B cell (primary cell): ENCODE measurements around the gene DNAAF5. TPM values are rescaled to one million over a fixed set of nuclear protein-coding genes. Genes with fewer than 3 reads are reported as not detected.
"Not testable (repeated sequence)": the region's sequence is repeated elsewhere in the genome, so short reads cannot be mapped to it uniquely, and the experiment has no call there.

Experiments used
- ATAC-seq: fragments of 200-7000 bp; cut with Tn5 transposase; one replicate; pipeline ENCODE4 v1.10.0; 2021; ENCODE audit warnings: low read depth, mild to moderate bottlenecking, moderate number of reproducible peaks, moderate library complexity
- CTCF ChIA-PET: fragments of 350-600 bp; sonication (Branson Sonifier 250); formaldehyde crosslinking; loops from one replicate; lab custom pipeline; 2021; ENCODE audit warnings: antibody characterized with exemption, inconsistent platforms; lab: Charles Lee
- POLR2A ChIA-PET: fragments of 350-600 bp; sonication (Branson Sonifier 250); formaldehyde crosslinking; loops from one replicate; lab custom pipeline; 2021; ENCODE audit warnings: antibody characterized with exemption; lab: Charles Lee
- DNase-seq: peaks from one replicate; pipeline ENCODE4 v3.0.0; 2013
- H2AFZ ChIP-seq: 2 replicates; pipeline ENCODE4 v1.6.1; 2012; ENCODE audit warnings: mild to moderate bottlenecking, low read depth, low read length; ENCODE audit not compliant: insufficient read depth, poor library complexity, severe bottlenecking
- H3K27ac ChIP-seq, 2 donors: 1 replicate in 1 of 2; 2 replicates in 1 of 2; pipeline ENCODE4 v1.5.1; 2012 to 2013; ENCODE audit warnings: low read length in 2 of 2, mild to moderate bottlenecking in 2 of 2, moderate library complexity in 1 of 2
- H3K27me3 ChIP-seq, 4 experiments: fragments of 200-600 bp in 1 of 4; sonication (generic) in 1 of 4; replicated peaks in 1 of 4; 1 replicate in 2 of 4; 2 replicates in 2 of 4; pipeline versions ENCODE4 v1.6.1 to v1.7.0; 2013 to 2016; ENCODE audit warnings: low read length in 3 of 4, mild to moderate bottlenecking in 2 of 4, mixed read lengths in 1 of 4, moderate library complexity in 1 of 4; ENCODE audit not compliant: insufficient read depth in 4 of 4, control insufficient read depth in 3 of 4; ENCODE audit errors: control extremely low read depth in 1 of 4
- H3K36me3 ChIP-seq, 2 experiments: replicated peaks in 1 of 2; 1 replicate in 1 of 2; 2 replicates in 1 of 2; pipeline versions ENCODE4 v1.6.1 to v1.7.1; 2013; ENCODE audit warnings: low read length in 1 of 2; ENCODE audit not compliant: insufficient read depth in 2 of 2, control insufficient read depth in 1 of 2; ENCODE audit errors: control extremely low read depth in 1 of 2, extremely low read depth in 1 of 2
- H3K4me1 ChIP-seq, 2 donors: fragments of 200-600 bp in 1 of 2; sonication (generic) in 1 of 2; 1 replicate in 1 of 2; 2 replicates in 1 of 2; pipeline versions ENCODE4 v1.5.1 to v1.6.1; 2013 to 2017; ENCODE audit warnings: low read length in 2 of 2; ENCODE audit not compliant: control insufficient read depth in 2 of 2, insufficient read depth in 2 of 2
- H3K4me2 ChIP-seq: replicated peaks from 2 replicates; pipeline ENCODE3; 2012; ENCODE audit warnings: mild to moderate bottlenecking, low read depth, low read length; ENCODE audit not compliant: poor library complexity, severe bottlenecking
- H3K4me3 ChIP-seq, 5 experiments: fragments of 200-600 bp in 1 of 5; sonication (generic) in 1 of 5; 1 replicate in 3 of 5; 2 replicates in 2 of 5; pipeline versions ENCODE4 v1.5.1 to v1.7.0; 2011 to 2016; ENCODE audit warnings: low read length in 4 of 5, mild to moderate bottlenecking in 4 of 5, low read depth in 2 of 5, control low read depth in 1 of 5, moderate library complexity in 1 of 5; ENCODE audit not compliant: insufficient read depth in 1 of 5; ENCODE audit errors: control extremely low read depth in 1 of 5, extremely low read depth in 1 of 5
- H3K79me2 ChIP-seq: fragments of 200-600 bp; sonication (generic); one replicate; pipeline ENCODE4 v1.6.0; 2016; ENCODE audit warnings: low read length; ENCODE audit not compliant: control insufficient read depth, insufficient read depth
- H3K9ac ChIP-seq: fragments of 200-600 bp; sonication (generic); 2 replicates; pipeline ENCODE4 v1.6.1; 2017; ENCODE audit warnings: mild to moderate bottlenecking, low read length, moderate library complexity
- H3K9me3 ChIP-seq, 3 donors: one replicate each; pipeline versions ENCODE4 v1.6.1 to v1.7.1; 2013; ENCODE audit warnings: low read length in 2 of 3; ENCODE audit not compliant: control insufficient read depth in 2 of 3, insufficient read depth in 1 of 3; ENCODE audit errors: control extremely low read depth in 1 of 3
- H4K20me1 ChIP-seq: 2 replicates; pipeline ENCODE4 v1.6.0; 2012; ENCODE audit warnings: mild to moderate bottlenecking, low read length; ENCODE audit not compliant: insufficient read depth, control insufficient read depth, poor library complexity, severe bottlenecking
- H3K27ac Mint-ChIP-seq: one replicate; pipeline ENCODE4 v1.8.0; 2021; ENCODE audit warnings: mixed read lengths
- H3K27me3 Mint-ChIP-seq: one replicate; pipeline ENCODE4 v1.8.0; 2021; ENCODE audit warnings: mixed read lengths
- H3K4me1 Mint-ChIP-seq: one replicate; pipeline ENCODE4 v1.8.0; 2021; ENCODE audit warnings: mixed read lengths
- H3K4me3 Mint-ChIP-seq: one replicate; pipeline ENCODE4 v1.8.0; 2021; ENCODE audit warnings: mixed read lengths
- H3K9me3 Mint-ChIP-seq: one replicate; pipeline ENCODE4 v1.8.0; 2022; ENCODE audit warnings: mixed read lengths; ENCODE audit not compliant: insufficient read depth
- EZH2 ChIP-seq: IDR thresholded peaks from 2 replicates; pipeline ENCODE4 v1.6.1; 2012; ENCODE audit warnings: borderline replicate concordance, low read depth, mild to moderate bottlenecking, moderate library complexity, low read length; ENCODE audit not compliant: insufficient read depth, poor library complexity, severe bottlenecking
- WGBS: methylation state at CpG from one replicate; pipeline ENCODE4 v1.1.5; 2013; ENCODE audit warnings: missing lambda C conversion rate; ENCODE audit not compliant: insufficient coverage; 5-methylcytosine and 5-hydroxymethylcytosine counted together
- intact Hi-C: fragments of 100-400 bp; cut with micrococcal nuclease; formaldehyde crosslinking; loops from one replicate; pipeline ENCODE4 v1.10.0; 2022
- polyA plus RNA-seq: library from polyadenylated mRNA; depleted of rRNA; stranded (reverse); fragments of >200 nt; gene quantifications from 2 replicates; pipeline ENCODE4 v1.2.3, GENCODE V29; 2012
- total RNA-seq, 2 donors: library from RNA; stranded (reverse); fragments of 120-200 nt in 1 of 2; gene quantifications; 1 replicate in 1 of 2; 2 replicates in 1 of 2; pipeline versions ENCODE4 v1.2.3 to v1.2.4, GENCODE V29; 2013 to 2022
- TF ChIP-seq, protein P1 (sequence below): fragments of 200-600 bp; IDR thresholded peaks from one replicate; pipeline ENCODE4 v1.8.0; 2022; ENCODE audit warnings: antibody characterized with exemption, mild to moderate bottlenecking

DNAAF5 gene
- total and polyA plus RNA-seq, 2 donors (not counting 1 experiment from before 2014, with no cell fraction given): 18.0 to 21.4 TPM

DNA sequence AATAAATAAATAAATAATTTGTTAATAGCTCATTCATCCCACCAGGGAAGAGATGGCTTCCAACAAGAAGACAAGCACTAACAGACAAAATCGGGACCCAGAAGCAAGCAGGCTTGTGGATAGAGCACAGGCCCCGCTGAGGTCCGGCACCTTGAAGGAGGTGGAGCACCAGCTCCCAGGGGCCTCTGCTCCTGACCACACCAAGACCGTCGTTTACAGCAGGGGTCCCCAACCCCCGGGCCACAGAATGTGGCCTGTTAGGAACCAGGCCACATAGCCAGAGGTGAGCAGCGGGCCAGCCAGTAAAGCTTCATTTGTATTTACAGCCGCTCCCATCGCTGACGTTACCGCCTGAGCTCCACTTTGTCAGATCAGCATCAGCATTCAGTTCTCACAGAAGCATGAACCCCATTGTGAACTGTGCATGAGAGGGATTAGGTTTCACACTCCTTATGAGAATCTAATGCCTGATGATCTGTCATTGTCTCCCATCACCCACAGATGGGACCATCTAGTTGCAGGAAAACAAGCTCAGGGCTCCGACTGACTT, 72.5 kb downstream of the DNAAF5 start:
- no peaks in the 10 kb centered on the region for H3K27me3 Mint-ChIP-seq
- H3K9me3 ChIP-seq: no peaks in the 10 kb centered on the region

DNA sequence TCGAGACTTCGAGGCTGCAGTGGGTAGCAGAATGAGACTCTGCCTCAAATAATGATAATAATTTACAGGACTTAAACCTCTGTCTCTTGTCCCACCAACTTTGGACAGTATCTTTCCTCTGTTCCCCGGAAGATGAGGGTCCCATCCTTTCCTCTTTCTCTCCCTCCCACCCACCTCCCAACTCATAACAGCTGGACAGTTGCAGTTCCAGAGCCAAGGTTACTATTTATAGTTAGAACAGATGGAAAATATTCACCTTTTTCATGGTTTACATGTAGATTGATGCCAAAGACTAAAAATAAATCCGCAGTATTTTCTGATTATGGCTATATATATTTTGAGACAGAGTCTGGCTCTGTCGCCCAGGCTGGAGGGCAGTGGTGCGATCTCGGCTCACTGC, 74.2 kb downstream of the DNAAF5 start:
- Histone ChIP-seq H3K27ac (no peak overlapping the region), H3K9me3 (no peaks in the 10 kb centered on the region), H3K9ac (no peak overlapping the region), H2AFZ (no peak overlapping the region), H4K20me1 (no peaks in the 10 kb centered on the region), H3K27me3 (no peaks in the 10 kb centered on the region), H3K79me2 (no peaks in the 10 kb centered on the region), H3K4me1 (no peaks in the 10 kb centered on the region), H3K36me3 (no peaks in the 10 kb centered on the region), H3K4me3 (no peak overlapping the region), H3K4me2 (no peak overlapping the region)
- no peak overlapping the region for H3K27ac Mint-ChIP-seq
- no peak overlapping the region for H3K4me3 Mint-ChIP-seq
- intact Hi-C loops: no loop called here
- WGBS: 100% methylated on average over 1 of the region's 7 CpGs
- ChIA-PET POLR2A (no interaction called here), CTCF (no interaction called here)
- no peak for ATAC-seq
- no peak for TF ChIP-seq EZH2
- TF ChIP-seq, protein P1, sequence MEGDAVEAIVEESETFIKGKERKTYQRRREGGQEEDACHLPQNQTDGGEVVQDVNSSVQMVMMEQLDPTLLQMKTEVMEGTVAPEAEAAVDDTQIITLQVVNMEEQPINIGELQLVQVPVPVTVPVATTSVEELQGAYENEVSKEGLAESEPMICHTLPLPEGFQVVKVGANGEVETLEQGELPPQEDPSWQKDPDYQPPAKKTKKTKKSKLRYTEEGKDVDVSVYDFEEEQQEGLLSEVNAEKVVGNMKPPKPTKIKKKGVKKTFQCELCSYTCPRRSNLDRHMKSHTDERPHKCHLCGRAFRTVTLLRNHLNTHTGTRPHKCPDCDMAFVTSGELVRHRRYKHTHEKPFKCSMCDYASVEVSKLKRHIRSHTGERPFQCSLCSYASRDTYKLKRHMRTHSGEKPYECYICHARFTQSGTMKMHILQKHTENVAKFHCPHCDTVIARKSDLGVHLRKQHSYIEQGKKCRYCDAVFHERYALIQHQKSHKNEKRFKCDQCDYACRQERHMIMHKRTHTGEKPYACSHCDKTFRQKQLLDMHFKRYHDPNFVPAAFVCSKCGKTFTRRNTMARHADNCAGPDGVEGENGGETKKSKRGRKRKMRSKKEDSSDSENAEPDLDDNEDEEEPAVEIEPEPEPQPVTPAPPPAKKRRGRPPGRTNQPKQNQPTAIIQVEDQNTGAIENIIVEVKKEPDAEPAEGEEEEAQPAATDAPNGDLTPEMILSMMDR: no peak
- no peak for DNase-seq
- no peaks in the 10 kb centered on the region for H3K27me3 Mint-ChIP-seq
- no peaks in the 10 kb centered on the region for H3K9me3 Mint-ChIP-seq
- H3K4me1 Mint-ChIP-seq: no peaks in the 10 kb centered on the region

More for the DNA sequence above, 72.5 kb downstream of the DNAAF5 start:
- no peak for TF ChIP-seq EZH2
- TF ChIP-seq, protein P1: no peak
- no peak for ATAC-seq
- Histone ChIP-seq H3K27me3 (no peaks in the 10 kb centered on the region), H3K36me3 (no peaks in the 10 kb centered on the region), H3K27ac (no peak overlapping the region), H3K9ac (no peak overlapping the region), H3K4me3 (no peak overlapping the region), H2AFZ (no peak overlapping the region), H3K4me2 (no peak overlapping the region), H3K4me1 (no peaks in the 10 kb centered on the region), H3K79me2 (no peaks in the 10 kb centered on the region), H4K20me1 (no peaks in the 10 kb centered on the region)
- Mint-ChIP-seq H3K4me1 (no peaks in the 10 kb centered on the region), H3K27ac (no peak overlapping the region), H3K9me3 (no peaks in the 10 kb centered on the region), H3K4me3 (no peak overlapping the region)
- intact Hi-C loops: no loop called here
- 95% methylated on average over 11 of the region's 12 CpGs for WGBS
- DNase-seq: no peak
- ChIA-PET POLR2A (no interaction called here), CTCF (interaction anchor here (1.4 kb wide), 1 partner anchor 9 kb away, joined by 3 read pairs; no protein-coding TSS in a partner anchor)

DNA sequence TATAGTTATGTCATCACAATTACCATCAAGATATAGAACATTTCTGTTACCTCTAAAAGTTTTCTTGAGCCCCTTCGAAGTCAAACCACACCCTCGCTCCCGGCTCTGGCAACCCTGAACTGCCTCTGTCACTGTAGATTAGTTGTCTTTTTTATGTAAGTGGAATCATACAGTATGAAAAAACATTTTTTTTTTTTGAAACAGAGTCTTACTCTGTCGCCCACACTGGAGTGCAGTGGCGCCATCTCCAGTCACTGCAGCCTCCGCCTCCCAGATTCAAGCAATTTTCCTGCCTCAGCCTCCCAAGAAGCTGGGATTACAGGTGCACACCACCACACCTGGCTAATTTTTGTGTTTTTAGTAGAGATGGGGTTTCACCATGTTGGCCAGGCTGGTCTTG, 74.9 kb downstream of the DNAAF5 start:
- H3K4me3 Mint-ChIP-seq, H3K9me3 Mint-ChIP-seq, H3K36me3 ChIP-seq, intact Hi-C loops, H3K9me3 ChIP-seq, H3K9ac ChIP-seq, H3K4me3 ChIP-seq, H3K4me1 Mint-ChIP-seq, H3K79me2 ChIP-seq, H3K4me1 ChIP-seq, ATAC-seq, H3K27me3 Mint-ChIP-seq, H3K27me3 ChIP-seq, H3K27ac ChIP-seq, H2AFZ ChIP-seq, H4K20me1 ChIP-seq, DNase-seq, POLR2A ChIA-PET, CTCF ChIA-PET, H3K27ac Mint-ChIP-seq, H3K4me2 ChIP-seq: not testable (repeated sequence)
- no CpG with 5 or more reads among the region's 6 CpGs for WGBS
